Epithelial cell of esophagus (primary cell): ENCODE results near the gene HOXA9.

Experiments
- DNase-seq: peaks from one replicate; pipeline ENCODE4 v3.0.0; 2010; ENCODE audit warnings: low read depth
- H3K4me3 ChIP-seq: 2 replicates; pipeline ENCODE4 v1.5.1; 2011; ENCODE audit warnings: mild to moderate bottlenecking, low read length, control low read depth
- CTCF ChIP-seq: IDR thresholded peaks from 2 replicates; pipeline ENCODE4 v1.5.1; 2011; ENCODE audit warnings: low read depth, mild to moderate bottlenecking, low read length, control low read depth, inconsistent platforms; ENCODE audit not compliant: insufficient read depth; ENCODE audit errors: missing control alignments

The HOXA9 gene

GRCh38 chr7:27147199-27148030, 17.9 kb downstream of the HOXA9 start, which contains the start of gene HOXA6:
Gene HOXA6, minus strand, starts transcription at chr7:27147774. Its CDS starts 25 bp downstream, at chr7:27147749.
- TF ChIP-seq CTCF, result no peak
- DNase-seq, result peak; percentile 45
- no peak within 1 kb of the TSS for H3K4me3 ChIP-seq

- DNase-seq, result no peak
- TF ChIP-seq CTCF, result no peak
- no peak overlapping the region for H3K4me3 ChIP-seq
Observed at GRCh38 chr7:27146491-27147198, 18.7 kb downstream of the HOXA9 start.

GRCh38 chr7:27145914-27146412, 19.4 kb downstream of the HOXA9 start:
- no peak for TF ChIP-seq CTCF
- no peak for DNase-seq

GRCh38 chr7:27145165-27145913, 20.0 kb downstream of the HOXA9 start:
- no peak for DNase-seq
- no peak for TF ChIP-seq CTCF
- H3K4me3 ChIP-seq, result no peak overlapping the region

More at GRCh38 chr7:27145914-27146412, 19.4 kb downstream of the HOXA9 start:
- H3K4me3 ChIP-seq, result no peak overlapping the region

- no peak for DNase-seq
- TF ChIP-seq CTCF, result no peak
- H3K4me3 ChIP-seq, result peak overlapping the region; percentile 39
Observed at GRCh38 chr7:27144781-27145164, 20.6 kb downstream of the HOXA9 start.

GRCh38 chr7:27143950-27144780, 21.2 kb downstream of the HOXA9 start:
- peak overlapping the region; percentile 39 for H3K4me3 ChIP-seq
- DNase-seq, result no peak
- TF ChIP-seq CTCF, result no peak
